IMR-90 (cell line): ENCODE results near the gene SPCS1. TPM values are rescaled to one million over a fixed set of nuclear protein-coding genes. Genes with fewer than 3 reads are reported as not detected.

ENCODE experiments used
- ATAC-seq: fragments of 200-7000 bp; cut with Tn5 transposase; 2 replicates; pipeline ENCODE4 v1.9.1; 2020; ENCODE audit warnings: low read depth, mild to moderate bottlenecking, moderate library complexity
- BruUV-seq: library from RNA; stranded (reverse); fragments of 400-500 nt; replicated peaks from 2 replicates; lab custom pipeline; 2021; lab: Mats Ljungman, UMichigan
- CTCF ChIA-PET: fragments of 300-600 bp; formaldehyde crosslinking; extraction: SDS; loops from one replicate; lab custom pipeline; 2021; ENCODE audit warnings: antibody characterized with exemption; lab: Yijun Ruan, JAX
- POLR2A ChIA-PET: fragments of 300-600 bp; sonication (Branson Sonifier 250); formaldehyde crosslinking; loops from one replicate; lab custom pipeline; 2022; ENCODE audit warnings: antibody characterized with exemption; ENCODE audit not compliant: unreplicated experiment; lab: Charles Lee
- DNase-seq: peaks from one replicate; pipeline ENCODE4 v3.0.0; 2013
- H2AFZ ChIP-seq: replicated peaks from 2 replicates; pipeline ENCODE3; 2013; ENCODE audit warnings: low read length, mild to moderate bottlenecking; ENCODE audit not compliant: poor library complexity
- H2AK5ac ChIP-seq: 2 replicates; pipeline ENCODE4 v1.6.1; 2013; ENCODE audit warnings: low read depth, low read length, inconsistent platforms
- H2AK9ac ChIP-seq: replicated peaks from 2 replicates; pipeline ENCODE3; 2013; ENCODE audit warnings: mild to moderate bottlenecking, low read depth, low read length, moderate library complexity; ENCODE audit not compliant: poor library complexity
- H2BK120ac ChIP-seq: 2 replicates; pipeline ENCODE4 v1.6.1; 2013; ENCODE audit warnings: low read depth, low read length, inconsistent platforms
- H2BK15ac ChIP-seq: 3 replicates; pipeline ENCODE4 v1.6.1; 2013; ENCODE audit warnings: low read depth, low read length, inconsistent platforms
- H2BK20ac ChIP-seq: 2 replicates; pipeline ENCODE4 v1.6.1; 2013; ENCODE audit warnings: low read depth, mild to moderate bottlenecking, inconsistent platforms, low read length, moderate library complexity
- H2BK5ac ChIP-seq: 2 replicates; pipeline ENCODE4 v1.6.1; 2013; ENCODE audit warnings: mild to moderate bottlenecking, low read depth, low read length, inconsistent platforms; ENCODE audit not compliant: poor library complexity, severe bottlenecking
- H3K14ac ChIP-seq: replicated peaks from 2 replicates; pipeline ENCODE4 v1.6.1; 2013; ENCODE audit warnings: low read depth, low read length, inconsistent platforms
- H3K18ac ChIP-seq: 2 replicates; pipeline ENCODE4 v1.6.1; 2013; ENCODE audit warnings: low read depth, low read length, control low read depth
- H3K23ac ChIP-seq: 2 replicates; pipeline ENCODE4 v1.6.1; 2013; ENCODE audit warnings: low read depth, low read length, inconsistent platforms
- H3K27ac ChIP-seq: 2 replicates; pipeline ENCODE4 v1.5.1; 2013; ENCODE audit warnings: mild to moderate bottlenecking, control low read depth, low read length; ENCODE audit not compliant: insufficient read depth
- H3K27me3 ChIP-seq: 2 replicates; pipeline ENCODE4 v1.6.1; 2013; ENCODE audit warnings: low read length; ENCODE audit not compliant: control insufficient read depth, insufficient read depth
- H3K36me3 ChIP-seq: 2 replicates; pipeline ENCODE4 v1.6.1; 2013; ENCODE audit warnings: low read length, mixed read lengths; ENCODE audit not compliant: control insufficient read depth, insufficient read depth
- H3K4ac ChIP-seq: 2 replicates; pipeline ENCODE4 v1.6.1; 2013; ENCODE audit warnings: low read depth, low read length, inconsistent platforms
- H3K4me1 ChIP-seq: 2 replicates; pipeline ENCODE4 v1.6.1; 2013; ENCODE audit warnings: low read length, mixed read lengths; ENCODE audit not compliant: control insufficient read depth, insufficient read depth
- H3K4me2 ChIP-seq: 2 replicates; pipeline ENCODE4 v1.6.1; 2013; ENCODE audit warnings: low read depth, mild to moderate bottlenecking, control low read depth, low read length, moderate library complexity
- H3K4me3 ChIP-seq: 2 replicates; pipeline ENCODE4 v1.5.1; 2013; ENCODE audit warnings: low read depth, mild to moderate bottlenecking, control low read depth, low read length, moderate library complexity; ENCODE audit not compliant: insufficient read depth
- H3K56ac ChIP-seq: 2 replicates; pipeline ENCODE4 v1.6.1; 2013; ENCODE audit warnings: low read length, inconsistent platforms; ENCODE audit not compliant: insufficient read depth; ENCODE audit errors: extremely low read depth
- H3K79me1 ChIP-seq, 2 experiments: 2 replicates each; pipeline ENCODE4 v1.6.1; 2013; ENCODE audit warnings: low read length in 2 of 2, inconsistent platforms in 1 of 2, low read depth in 1 of 2
- H3K9ac ChIP-seq: 2 replicates; pipeline ENCODE4 v1.6.1; 2013; ENCODE audit warnings: low read depth, low read length, control low read depth
- H3K9me1 ChIP-seq: 2 replicates; pipeline ENCODE4 v1.6.1; 2013; ENCODE audit warnings: low read length, inconsistent platforms; ENCODE audit not compliant: insufficient read depth
- H3K9me3 ChIP-seq: 2 replicates; pipeline ENCODE4 v1.6.1; 2013; ENCODE audit warnings: low read length; ENCODE audit not compliant: control insufficient read depth, insufficient read depth
- H4K20me1 ChIP-seq: 2 replicates; pipeline ENCODE4 v1.6.1; 2013; ENCODE audit warnings: low read length, inconsistent platforms; ENCODE audit not compliant: insufficient read depth
- H4K5ac ChIP-seq: 2 replicates; pipeline ENCODE4 v1.6.1; 2013; ENCODE audit warnings: mild to moderate bottlenecking, low read depth, low read length, control low read depth
- H4K8ac ChIP-seq, 2 experiments: 2 replicates each; pipeline ENCODE4 v1.6.1; 2013; ENCODE audit warnings: low read depth in 2 of 2, low read length in 2 of 2, control low read depth in 1 of 2, inconsistent platforms in 1 of 2
- H4K91ac ChIP-seq: 2 replicates; pipeline ENCODE4 v1.6.1; 2013; ENCODE audit warnings: low read depth, low read length, inconsistent platforms; ENCODE audit not compliant: insufficient read depth
- BHLHE40 ChIP-seq: fragments of 150-350 bp; IDR thresholded peaks from 2 replicates; pipeline ENCODE4 v1.6.1; 2016; ENCODE audit warnings: mild to moderate bottlenecking, low read depth, low read length
- CEBPB ChIP-seq: IDR thresholded peaks from 2 replicates; pipeline ENCODE4 v1.6.1; 2012; ENCODE audit warnings: low read depth, low read length, improper control_type of control experiment
- CHD1 ChIP-seq: IDR thresholded peaks from 2 replicates; pipeline ENCODE4 v1.6.1; 2012; ENCODE audit warnings: low read depth, low read length, improper control_type of control experiment
- FOS ChIP-seq: fragments of 150-350 bp; IDR thresholded peaks from 2 replicates; pipeline ENCODE4 v1.6.1; 2016; ENCODE audit warnings: low read depth, low read length
- MAFK ChIP-seq: IDR thresholded peaks from 2 replicates; pipeline ENCODE4 v1.6.1; 2012; ENCODE audit warnings: low read depth, low read length, improper control_type of control experiment
- MAZ ChIP-seq: IDR thresholded peaks from 2 replicates; pipeline ENCODE4 v1.6.1; 2012; ENCODE audit warnings: low read depth, mild to moderate bottlenecking, low read length, improper control_type of control experiment, moderate library complexity, borderline replicate concordance
- MXI1 ChIP-seq: IDR thresholded peaks from 2 replicates; pipeline ENCODE4 v1.6.1; 2012; ENCODE audit warnings: low read depth, mild to moderate bottlenecking, low read length, moderate library complexity, borderline replicate concordance
- NFE2L2 ChIP-seq: fragments of 150-350 bp; IDR thresholded peaks from 2 replicates; pipeline ENCODE4 v1.6.1; 2016; ENCODE audit warnings: low read depth, mild to moderate bottlenecking, low read length
- RAD21 ChIP-seq: IDR thresholded peaks from 2 replicates; pipeline ENCODE4 v1.6.1; 2012; ENCODE audit warnings: low read length, improper control_type of control experiment
- RCOR1 ChIP-seq: IDR thresholded peaks from 2 replicates; pipeline ENCODE4 v1.6.1; 2012; ENCODE audit warnings: mild to moderate bottlenecking, low read length, improper control_type of control experiment; ENCODE audit not compliant: insufficient replicate concordance
- RFX5 ChIP-seq: IDR thresholded peaks from 2 replicates; pipeline ENCODE4 v1.8.0; 2012; ENCODE audit warnings: low read depth, mild to moderate bottlenecking, low read length, moderate library complexity
- SMC3 ChIP-seq: fragments of 150-350 bp; IDR thresholded peaks from 2 replicates; pipeline ENCODE4 v1.6.1; 2016; ENCODE audit warnings: low read depth, mild to moderate bottlenecking, antibody characterized with exemption, low read length, moderate library complexity
- WGBS, 2 experiments: methylation state at CpG; one replicate each; pipeline versions ENCODE4 v1.1.5 to v1.1.7; 2013; ENCODE audit warnings: missing lambda C conversion rate in 2 of 2; ENCODE audit not compliant: insufficient read length in 1 of 2; ENCODE audit errors: extremely low coverage in 2 of 2; 5-methylcytosine and 5-hydroxymethylcytosine counted together
- dilution Hi-C: fragments of 300-500 bp; cut with HindIII; formaldehyde crosslinking; loops from one replicate; pipeline ENCODE4 v1.14.3; 2018; ENCODE audit warnings: low sequenced_read_pairs; ENCODE audit not compliant: unreplicated experiment
- in situ Hi-C: fragments of 300-500 bp; cut with MboI; formaldehyde crosslinking; loops from 3 replicates; pipeline ENCODE4 v1.14.3; 2019; ENCODE audit warnings: low sequenced_read_pairs, inconsistent platforms, mixed read lengths
- intact Hi-C: fragments of 100-400 bp; cut with micrococcal nuclease; formaldehyde crosslinking; loops from 2 replicates; pipeline ENCODE4 v1.10.0; 2022
- polyA plus RNA-seq, 3 experiments: library from polyadenylated mRNA; depleted of rRNA; stranded (reverse); fragments of >200 nt; gene quantifications; 2 replicates each; pipeline ENCODE4 v1.2.3, GENCODE V29; 2012; ENCODE audit warnings: low replicate concordance in 1 of 3
- total RNA-seq: library from RNA; depleted of rRNA; stranded (reverse); fragments of >200 nt; gene quantifications from 2 replicates; pipeline ENCODE4 v1.2.3, GENCODE V29; 2012
- TF ChIP-seq, protein P1 (sequence below): fragments of 150-350 bp; IDR thresholded peaks from 2 replicates; pipeline ENCODE4 v1.6.1; 2017; ENCODE audit warnings: mild to moderate bottlenecking, antibody characterized with exemption, low read length, low read depth
- TF ChIP-seq, protein P2 (sequence below): fragments of 150-350 bp; IDR thresholded peaks from 2 replicates; pipeline ENCODE4 v1.6.1; 2016; ENCODE audit warnings: low read depth, mild to moderate bottlenecking, low read length, moderate library complexity, borderline replicate concordance

The SPCS1 gene
- total and polyA plus RNA-seq, 2 of the 4 experiments (the other 2 are of a cell fraction) = 50.5 to 124 TPM

DNA sequence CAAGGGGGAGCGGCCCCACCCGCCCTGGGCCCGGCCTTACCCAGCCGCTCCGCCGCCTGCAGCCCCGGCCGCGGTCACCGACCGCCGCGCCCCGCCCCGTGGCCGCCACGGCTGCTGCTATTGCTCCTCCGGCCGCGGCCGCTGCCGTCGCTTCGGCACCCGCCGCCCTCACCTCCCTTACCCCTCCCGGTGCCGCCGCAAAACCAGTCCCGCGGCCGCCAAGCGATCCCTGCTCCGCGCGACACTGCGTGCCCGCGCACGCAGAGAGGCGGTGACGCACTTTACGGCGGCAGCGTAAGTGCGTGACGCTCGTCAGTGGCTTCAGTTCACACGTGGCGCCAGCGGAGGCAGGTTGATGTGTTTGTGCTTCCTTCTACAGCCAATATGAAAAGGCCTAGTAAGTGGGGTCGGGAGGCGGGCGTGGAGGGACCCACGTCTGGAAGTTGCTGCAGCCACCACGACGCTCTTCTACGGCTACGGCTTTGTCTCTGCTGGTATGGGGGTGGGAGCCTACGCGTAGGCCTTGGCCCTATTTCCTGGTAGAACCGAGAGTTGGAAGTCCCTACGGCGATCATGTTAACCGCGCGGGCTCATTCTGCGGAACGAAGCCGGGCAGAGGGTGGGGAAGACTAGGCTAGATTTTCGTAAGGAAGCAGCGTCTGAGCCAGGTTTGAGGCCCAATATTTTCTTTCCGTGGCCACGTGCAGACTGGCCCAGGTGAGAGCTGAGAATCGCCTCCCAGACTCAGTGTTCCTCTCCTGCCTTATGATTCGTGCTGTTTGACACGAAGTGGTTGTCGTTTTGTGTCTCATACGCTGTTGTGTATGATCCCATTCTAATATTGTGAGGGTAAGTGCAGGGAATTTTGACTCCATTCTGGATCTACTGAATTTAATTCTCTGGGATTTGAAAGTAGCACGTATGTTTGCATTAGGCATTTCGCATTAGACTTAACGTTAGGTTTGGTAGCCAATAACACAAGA is 19.9 kb upstream of the SPCS1 start, which contains the start of the genes GNL3 and PBRM1:
GNL3 (plus strand) TSS at position 324 of the 983 bp plus-strand sequence; CDS start at position 385, 61 bp downstream.
PBRM1 (minus strand) TSS at position 205 of the 983 bp plus-strand sequence.
- dilution Hi-C loops (no loop called here), in situ Hi-C loops (no loop called here), intact Hi-C loops (loop anchor here (2.0 kb wide), 1 partner anchor 15 kb away; no protein-coding TSS in a partner anchor)
- BruUV-seq = TSS peak; percentile 72
- peak within 1 kb of the TSS; percentile 72 for H2BK120ac ChIP-seq
- peak within 1 kb of the TSS; percentile 95 for H2BK5ac ChIP-seq
- ChIA-PET CTCF (no interaction called here), POLR2A (interaction anchor here (0.5 to 1.1 kb wide), 2 partner anchors 10 to 18 kb away, joined by 3 to 6 read pairs; no protein-coding TSS in a partner anchor)
- DNase-seq = peak; percentile 96
- peak within 1 kb of the TSS; percentile 96 for H3K4ac ChIP-seq
- 1% methylated on average over 57 of the region's 82 CpGs; no CpG with 5 or more reads in 1 of the 2 experiments for WGBS, 2 experiments
- peak within 1 kb of the TSS; percentile 93 to 96 for H4K8ac ChIP-seq
- peak within 1 kb of the TSS; percentile 94 for H4K91ac ChIP-seq
- H3K18ac ChIP-seq = peak within 1 kb of the TSS; percentile 93
- peak within 1 kb of the TSS; percentile 100 for H2AK5ac ChIP-seq
- H2BK15ac ChIP-seq = peak within 1 kb of the TSS; percentile 31; the same call in 1 of the 3 replicates
- H3K79me1 ChIP-seq = peaks cover 30 to 68% of the 10 kb centered on the region in 2 experiments
- peak within 1 kb of the TSS; percentile 92 for H3K27ac ChIP-seq
- H3K9me3 ChIP-seq = no peaks in the 10 kb centered on the region
- peak; percentile 94 for ATAC-seq
- no peak within 1 kb of the TSS for H2BK20ac ChIP-seq
- H2AK9ac ChIP-seq = peak within 1 kb of the TSS; percentile 100
- H2AFZ ChIP-seq = peak within 1 kb of the TSS; percentile 94
- peak within 1 kb of the TSS; percentile 95 for H3K23ac ChIP-seq
- H3K4me1 ChIP-seq = peaks cover 9% of the 10 kb centered on the region
- H3K9ac ChIP-seq = peak within 1 kb of the TSS; percentile 100
- H3K56ac ChIP-seq = peak within 1 kb of the TSS; percentile 92
- peaks cover 33% of the 10 kb centered on the region for H3K36me3 ChIP-seq
- H3K9me1 ChIP-seq = peaks cover 3% of the 10 kb centered on the region
- peak within 1 kb of the TSS; percentile 91 for H3K4me2 ChIP-seq
- H3K4me3 ChIP-seq = peak within 1 kb of the TSS; percentile 89
- H3K14ac ChIP-seq = peak within 1 kb of the TSS; percentile 97
- H4K20me1 ChIP-seq = peaks cover 18% of the 10 kb centered on the region; the same call in 1 of the 2 replicates
- peak within 1 kb of the TSS; percentile 97 for H4K5ac ChIP-seq
- no peaks in the 10 kb centered on the region for H3K27me3 ChIP-seq
- TF ChIP-seq RFX5 = no peak
- no peak for TF ChIP-seq RCOR1
- peak; percentile 16; the same call in 1 of the 2 replicates for TF ChIP-seq CHD1
- TF ChIP-seq, protein P1, sequence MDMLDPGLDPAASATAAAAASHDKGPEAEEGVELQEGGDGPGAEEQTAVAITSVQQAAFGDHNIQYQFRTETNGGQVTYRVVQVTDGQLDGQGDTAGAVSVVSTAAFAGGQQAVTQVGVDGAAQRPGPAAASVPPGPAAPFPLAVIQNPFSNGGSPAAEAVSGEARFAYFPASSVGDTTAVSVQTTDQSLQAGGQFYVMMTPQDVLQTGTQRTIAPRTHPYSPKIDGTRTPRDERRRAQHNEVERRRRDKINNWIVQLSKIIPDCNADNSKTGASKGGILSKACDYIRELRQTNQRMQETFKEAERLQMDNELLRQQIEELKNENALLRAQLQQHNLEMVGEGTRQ = peak; percentile 77
- no peak; the same call in 1 of the 2 replicates for TF ChIP-seq FOS
- no peak for TF ChIP-seq NFE2L2
- no peak for TF ChIP-seq SMC3
- TF ChIP-seq CEBPB = no peak
- peak; percentile 73 for TF ChIP-seq BHLHE40
- TF ChIP-seq RAD21 = no peak
- no peak for TF ChIP-seq MAFK
- TF ChIP-seq, protein P2, sequence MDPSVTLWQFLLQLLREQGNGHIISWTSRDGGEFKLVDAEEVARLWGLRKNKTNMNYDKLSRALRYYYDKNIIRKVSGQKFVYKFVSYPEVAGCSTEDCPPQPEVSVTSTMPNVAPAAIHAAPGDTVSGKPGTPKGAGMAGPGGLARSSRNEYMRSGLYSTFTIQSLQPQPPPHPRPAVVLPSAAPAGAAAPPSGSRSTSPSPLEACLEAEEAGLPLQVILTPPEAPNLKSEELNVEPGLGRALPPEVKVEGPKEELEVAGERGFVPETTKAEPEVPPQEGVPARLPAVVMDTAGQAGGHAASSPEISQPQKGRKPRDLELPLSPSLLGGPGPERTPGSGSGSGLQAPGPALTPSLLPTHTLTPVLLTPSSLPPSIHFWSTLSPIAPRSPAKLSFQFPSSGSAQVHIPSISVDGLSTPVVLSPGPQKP = no peak
- TF ChIP-seq MAZ = peak; percentile 81; the same call in 1 of the 2 replicates
- peak; percentile 99 for TF ChIP-seq MXI1
